NCI-H345 treated with DMSO at 0.1 percent for 48 hours (cell line): Measurements from ENCODE around the gene CLEC4F.
"Not testable (repeated sequence)": the region's sequence is repeated elsewhere in the genome, so short reads cannot be mapped to it uniquely, and the experiment has no call there.

ENCODE experiments used
- DNase-seq: peaks from one replicate; lab custom pipeline; 2025; ENCODE audit not compliant: unreplicated experiment; lab: John Stamatoyannopoulos, UW

CLEC4F gene

GRCh38 chr2:70827388-70827787 lies 7.0 kb upstream of the CLEC4F start:
- DNase-seq, result no peak

- no peak for DNase-seq
Observed at GRCh38 chr2:70826696-70827350, 6.4 kb upstream of the CLEC4F start.

GRCh38 chr2:70823249-70823648 lies 2.9 kb upstream of the CLEC4F start:
- DNase-seq, result no peak

- DNase-seq, result no peak
Observed at GRCh38 chr2:70822843-70823242, 2.4 kb upstream of the CLEC4F start.

- DNase-seq, result no peak
Observed at GRCh38 chr2:70817284-70817954, 3.0 kb downstream of the CLEC4F start.

- no peak for DNase-seq
Observed at GRCh38 chr2:70816726-70817125, 3.7 kb downstream of the CLEC4F start.

GRCh38 chr2:70808983-70809958 lies 11.1 kb downstream of the CLEC4F start:
- DNase-seq, result no peak

GRCh38 chr2:70807828-70808118 lies 12.6 kb downstream of the CLEC4F start:
- no peak for DNase-seq

GRCh38 chr2:70807102-70807827 lies 13.1 kb downstream of the CLEC4F start:
- DNase-seq, result no peak

GRCh38 chr2:70806620-70807019 lies 13.8 kb downstream of the CLEC4F start:
- DNase-seq, result no peak

GRCh38 chr2:70806013-70806412 lies 14.4 kb downstream of the CLEC4F start:
- DNase-seq, result peak; percentile 41

GRCh38 chr2:70801607-70802263 lies 18.7 kb downstream of the CLEC4F start:
- DNase-seq, result no peak

- no peak for DNase-seq
Observed at GRCh38 chr2:70799706-70800105, 20.7 kb downstream of the CLEC4F start.

- DNase-seq, result not testable (repeated sequence)
Observed at GRCh38 chr2:70797996-70798395, 22.4 kb downstream of the CLEC4F start.

- no peak for DNase-seq
Observed at GRCh38 chr2:70797506-70797905, 22.9 kb downstream of the CLEC4F start.

GRCh38 chr2:70796262-70796661 lies 24.1 kb downstream of the CLEC4F start:
- DNase-seq, result no peak

- DNase-seq, result no peak
Observed at GRCh38 chr2:70795164-70795995, 25.0 kb downstream of the CLEC4F start.

GRCh38 chr2:70793450-70793849 lies 26.9 kb downstream of the CLEC4F start:
- no peak for DNase-seq

GRCh38 chr2:70790136-70790828 lies 30.1 kb downstream of the CLEC4F start, which contains the start of gene FIGLA:
Gene FIGLA (minus strand): TSS chr2:70790643. CDS start chr2:70790638, 5 bp downstream.
- no peak for DNase-seq
